Activated T-cell treated with anti-CD3 and anti-CD28 coated beads for 24 hours (primary cell): ENCODE data around the gene ZNF516.

Source experiments
- DNase-seq: peaks from one replicate; pipeline ENCODE4 v3.0.0-alpha.2; 2020; ENCODE audit warnings: low read depth

ZNF516 gene

DNA sequence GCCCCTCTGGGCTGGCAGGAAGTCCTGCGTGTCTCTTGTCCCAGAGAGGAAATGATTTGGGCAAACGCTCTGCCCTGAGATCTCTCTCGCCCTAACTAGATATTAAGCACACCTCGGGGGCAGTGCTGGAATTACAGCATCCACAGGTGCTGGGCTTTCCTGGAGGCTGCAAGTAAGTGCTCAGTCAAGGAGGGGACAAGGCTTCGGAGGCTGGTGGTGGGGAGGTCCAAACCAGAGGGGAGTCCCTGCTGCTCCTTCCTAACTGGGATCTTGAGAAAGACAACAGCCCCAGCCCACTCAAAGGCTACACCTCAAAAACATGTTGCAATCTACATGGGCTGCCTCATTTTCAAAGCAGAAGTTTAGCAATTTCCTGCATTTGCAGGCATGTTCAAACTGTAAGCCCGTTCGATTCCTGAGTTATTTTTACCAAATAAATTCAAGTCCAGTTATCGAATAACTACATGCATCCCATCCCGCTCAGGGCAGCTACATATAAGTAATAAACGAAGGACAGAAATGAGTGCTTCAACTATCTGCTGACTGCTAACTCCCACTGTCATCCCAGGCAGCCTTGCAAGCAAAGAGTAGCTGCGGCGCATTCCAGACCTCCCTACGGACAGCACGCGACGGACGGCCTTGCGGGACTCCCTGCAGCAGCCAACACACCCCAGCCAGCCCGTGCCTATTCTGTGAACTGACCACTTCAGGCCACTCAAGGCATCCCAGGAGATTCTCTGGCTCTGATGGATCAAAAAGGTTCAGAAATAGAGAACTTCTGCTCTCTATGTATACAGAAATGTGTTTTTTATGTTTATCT, 27.5 kb downstream of the ZNF516 start:
- no peak for DNase-seq

DNA sequence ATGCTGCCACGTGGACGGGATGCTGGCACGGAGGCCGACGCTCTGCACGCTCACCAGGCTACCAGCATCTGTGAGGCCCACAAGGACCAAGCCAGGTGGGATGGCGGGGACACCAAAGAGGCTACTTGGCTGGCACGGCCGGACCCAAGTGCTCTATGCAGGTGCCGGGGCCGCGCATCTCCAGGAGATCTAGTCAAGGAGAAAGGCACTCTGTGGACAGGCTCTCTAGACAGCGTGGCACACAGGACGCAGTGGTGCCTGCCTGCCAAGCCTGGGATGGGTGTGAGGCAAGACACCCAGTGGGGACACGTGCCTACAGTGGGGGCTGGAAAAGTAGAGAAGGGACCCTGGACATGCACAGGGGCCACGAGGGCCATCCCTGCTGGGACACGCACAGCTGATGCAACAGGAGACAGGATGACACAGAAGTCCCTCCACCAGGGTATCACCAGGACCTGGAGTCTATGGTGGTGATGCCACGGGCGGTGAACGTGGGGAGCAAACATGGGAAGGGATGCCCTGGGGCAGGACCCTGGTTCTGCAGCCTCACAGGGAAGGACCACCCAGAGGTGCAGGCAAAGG, 28.5 kb downstream of the ZNF516 start:
- no peak for DNase-seq

DNA sequence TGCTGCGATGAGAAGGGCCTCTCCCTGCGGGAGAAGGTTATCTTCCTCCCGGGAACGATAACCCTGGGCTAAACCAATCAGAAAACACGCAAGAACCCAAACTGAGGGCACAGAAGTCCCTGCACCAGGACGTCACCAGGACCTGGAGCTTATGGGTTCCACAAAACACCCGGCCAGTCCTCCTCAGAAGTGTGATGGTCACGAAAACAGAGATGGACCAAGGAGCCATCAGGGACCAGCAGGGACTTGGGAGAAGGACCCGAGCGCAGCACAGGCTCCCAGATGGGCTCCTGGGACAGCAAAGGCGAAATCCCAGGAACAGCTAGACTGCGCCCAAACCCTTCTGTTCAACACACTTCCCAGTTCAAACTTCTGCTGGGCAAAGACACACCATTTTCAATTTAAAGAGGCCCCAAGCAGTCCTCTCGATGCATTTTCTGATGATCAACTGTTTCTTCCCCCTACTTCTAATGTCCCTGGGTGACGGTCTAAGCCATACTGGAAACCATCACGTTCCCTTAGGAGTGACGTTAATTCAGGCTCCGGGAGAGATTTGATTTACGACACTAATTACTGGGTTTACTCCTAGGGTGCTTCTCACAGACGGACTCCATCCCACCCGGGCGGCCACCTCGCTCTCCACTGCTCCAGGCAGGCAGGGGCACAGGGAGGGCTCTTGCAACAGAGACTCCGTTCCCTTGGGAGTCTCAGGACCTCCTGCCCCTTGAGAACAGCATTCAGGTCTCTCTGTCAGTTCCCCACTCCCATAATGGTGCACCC, 29.2 kb downstream of the ZNF516 start:
- DNase-seq = no peak

DNA sequence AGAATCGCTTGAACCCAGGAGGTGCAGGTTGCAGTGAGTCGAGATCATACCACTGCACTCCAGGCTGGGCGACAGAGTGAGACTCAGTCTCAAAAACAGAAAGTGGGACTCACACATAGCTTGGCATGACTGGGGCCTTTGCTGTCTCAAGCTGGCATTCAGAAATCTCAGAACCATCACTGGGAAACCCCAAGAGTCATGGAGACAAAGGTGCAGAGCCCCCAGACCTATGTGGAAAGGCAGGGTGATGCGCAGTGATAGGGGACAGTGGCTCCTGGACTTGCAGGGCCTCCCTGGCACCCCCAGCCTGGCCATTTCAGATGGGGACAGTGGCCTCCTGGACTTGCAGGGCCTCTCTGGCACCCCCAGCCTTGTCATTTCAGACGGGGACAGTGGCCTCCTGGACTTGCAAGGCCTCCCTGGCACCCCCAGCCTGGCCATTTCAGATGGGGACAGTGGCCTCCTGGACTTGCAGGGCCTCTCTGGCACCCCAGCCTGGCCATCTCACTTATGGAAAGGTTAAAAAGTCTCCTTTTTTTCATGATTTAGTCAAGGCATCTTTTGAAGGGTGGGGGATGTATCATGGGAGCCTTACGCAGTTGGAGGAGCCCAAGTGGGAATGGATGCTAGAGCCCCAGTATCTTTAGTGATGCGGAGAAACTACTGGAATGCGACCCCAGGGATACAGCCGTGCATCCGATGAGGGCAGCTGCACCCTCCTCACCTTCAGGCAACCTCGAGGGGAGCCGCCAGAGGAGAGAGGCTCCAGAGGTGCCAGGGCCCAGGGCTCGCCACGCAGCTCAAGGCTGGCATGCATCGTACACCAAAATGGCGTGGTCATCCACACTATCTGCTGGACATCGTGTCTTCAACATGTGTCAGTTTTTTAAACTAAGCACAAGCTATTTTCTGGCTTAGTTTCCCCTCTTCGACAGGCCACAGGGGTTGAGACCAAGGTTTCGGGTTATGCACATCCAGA, 30.5 kb downstream of the ZNF516 start:
- DNase-seq = no peak

DNA sequence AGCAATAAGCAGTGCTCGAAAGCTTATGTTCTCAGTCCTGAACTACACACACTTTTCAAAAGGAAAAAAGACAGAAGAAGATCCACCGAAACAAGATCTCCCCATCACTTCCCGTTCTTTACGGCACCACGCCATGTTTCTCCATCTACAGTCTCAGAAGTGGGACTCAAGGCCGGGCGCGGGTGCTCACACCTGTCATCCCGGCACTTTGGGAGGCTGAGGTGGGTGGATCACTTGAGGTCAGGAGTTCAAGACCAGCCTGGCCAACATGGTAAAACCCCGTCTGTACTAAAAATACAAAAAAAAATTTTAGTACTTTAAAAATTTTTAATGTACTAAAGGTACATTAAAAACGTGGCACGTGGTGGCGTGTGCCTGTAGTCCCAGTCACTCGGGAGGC, 31.2 kb downstream of the ZNF516 start:
- DNase-seq = no peak

DNA sequence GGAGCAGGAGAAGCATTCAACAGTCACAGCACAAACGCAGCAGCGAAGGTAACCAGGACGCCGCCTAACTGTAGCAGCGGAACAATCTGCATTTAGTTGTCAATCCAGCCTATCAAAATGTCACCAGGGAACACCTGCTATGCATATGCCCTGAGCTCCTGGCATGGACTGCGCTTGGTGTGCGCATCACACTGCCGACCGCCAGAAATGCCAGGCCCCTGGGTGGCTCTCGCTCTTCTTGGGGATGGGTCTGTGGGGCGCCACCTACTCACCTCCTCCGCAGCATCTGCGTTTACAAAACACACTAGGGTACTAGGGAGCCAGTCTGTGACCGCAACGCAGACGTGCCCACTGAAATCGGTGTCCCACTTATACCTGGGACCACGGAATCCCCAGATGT, 31.7 kb downstream of the ZNF516 start:
- no peak for DNase-seq

DNA sequence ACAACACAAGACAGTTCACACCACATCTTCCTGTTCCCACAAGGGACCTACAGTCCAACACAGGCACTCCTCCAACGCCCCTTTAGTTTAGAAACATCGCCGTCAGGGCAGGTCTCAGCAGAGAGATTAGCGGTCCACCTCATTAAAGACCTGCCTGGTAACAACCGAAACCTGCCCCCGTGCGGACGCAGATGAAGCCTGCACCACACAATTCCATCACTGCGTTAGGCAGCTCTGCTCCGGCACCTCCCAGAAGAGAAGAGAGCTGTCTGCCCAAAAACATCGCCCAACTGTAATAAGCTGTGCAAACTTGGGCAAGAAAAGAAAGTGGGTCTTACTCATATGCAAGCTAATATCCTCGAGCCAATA, 32.7 kb downstream of the ZNF516 start:
- DNase-seq = no peak

DNA sequence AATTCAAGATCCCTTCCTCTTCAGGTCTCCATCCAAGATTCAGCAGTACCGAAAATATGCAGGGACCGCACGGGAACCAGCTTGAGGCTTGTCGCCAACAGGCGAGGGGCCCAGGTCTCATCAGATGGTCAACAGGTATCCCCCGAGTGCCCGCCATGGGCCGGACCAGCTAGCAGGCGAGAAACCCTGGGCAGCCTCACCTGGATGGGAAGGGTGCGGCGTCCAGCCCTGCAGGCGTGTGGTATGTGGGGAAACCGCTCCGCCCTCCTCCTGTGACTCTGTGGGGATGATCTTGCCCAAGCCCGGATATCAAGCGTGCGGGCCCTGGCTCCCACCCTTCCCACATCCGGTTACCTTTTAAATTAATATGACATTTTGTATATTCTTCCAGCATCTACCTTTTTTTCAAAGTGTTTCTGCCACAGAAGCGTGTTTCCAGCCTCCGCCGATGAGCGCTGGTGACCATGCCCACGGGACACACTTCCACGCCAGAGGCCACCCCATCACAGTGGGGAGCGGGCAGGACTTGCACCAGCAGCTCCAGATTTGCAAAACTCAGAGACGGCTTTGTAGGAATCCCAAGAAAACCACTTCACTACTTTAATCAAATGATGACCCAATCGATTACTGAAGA, 33.2 kb downstream of the ZNF516 start:
- DNase-seq = no peak

DNA sequence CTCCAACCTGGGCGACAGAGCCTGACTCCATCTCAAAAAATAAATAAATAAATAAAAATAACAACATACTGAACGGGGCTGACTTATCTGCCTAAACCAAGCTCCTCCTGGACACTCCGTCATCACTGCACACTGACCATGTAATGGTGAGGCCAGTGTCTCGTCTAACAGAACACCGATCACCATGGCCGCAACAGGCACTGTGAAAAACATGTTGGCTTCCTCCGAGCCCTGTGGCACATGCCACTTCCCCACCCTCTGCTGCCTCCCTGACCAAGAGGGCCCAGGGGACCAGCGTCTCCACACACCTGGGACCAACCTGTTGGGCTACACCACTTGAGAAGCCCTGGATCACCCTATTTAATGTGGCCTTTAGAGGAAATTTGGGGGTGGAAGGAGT, 33.9 kb downstream of the ZNF516 start:
- no peak for DNase-seq

DNA sequence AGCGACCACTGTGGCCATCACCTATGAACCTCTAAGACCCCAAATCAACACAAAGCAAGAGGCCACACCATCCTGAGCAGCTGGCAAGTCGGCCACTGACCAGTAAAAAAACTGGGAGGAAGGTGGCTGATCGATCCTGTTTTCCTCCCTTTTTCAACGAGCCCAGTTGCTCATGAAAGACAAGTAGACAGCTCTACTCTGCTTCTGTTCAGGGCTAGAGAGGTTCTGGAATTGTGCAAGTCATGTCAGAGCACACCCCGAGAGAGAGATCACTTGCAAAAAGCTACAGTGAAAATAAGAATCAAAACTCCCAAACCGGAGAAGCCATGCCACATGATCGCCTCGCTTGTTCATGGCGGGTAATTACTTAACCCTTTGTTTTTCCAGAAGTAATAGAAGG, 34.6 kb downstream of the ZNF516 start:
- DNase-seq = no peak

DNA sequence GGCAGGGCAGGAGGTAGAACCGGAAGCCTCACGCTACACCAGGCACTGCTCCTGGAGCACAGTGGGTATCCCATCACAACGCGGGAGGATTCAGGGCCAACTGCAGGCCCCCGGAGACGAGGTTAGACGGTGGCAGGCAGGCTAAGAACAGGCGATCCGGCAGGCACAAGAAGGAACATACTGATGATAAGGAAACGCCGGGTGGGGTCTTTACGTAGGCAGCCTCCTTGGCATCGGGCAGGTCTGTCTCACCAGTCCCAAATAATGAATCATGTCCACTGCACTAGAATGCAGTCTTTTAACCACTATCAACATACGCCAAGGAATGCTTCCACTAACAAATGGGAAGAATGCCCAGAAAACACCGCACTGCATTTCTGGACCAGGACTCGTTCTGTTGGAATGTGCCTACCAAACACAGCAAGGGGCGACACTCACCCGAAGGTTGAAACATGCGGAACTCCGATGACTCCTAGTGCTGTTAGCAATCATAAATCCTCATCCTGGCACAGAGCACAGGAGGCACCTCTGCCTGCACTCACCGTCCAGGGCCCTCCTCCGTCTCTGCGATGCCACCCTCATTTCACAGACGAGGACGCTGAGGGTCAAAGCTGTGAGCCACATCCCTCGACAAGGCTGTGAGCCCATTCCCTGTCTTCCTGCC, 35.2 kb downstream of the ZNF516 start:
- no peak for DNase-seq

DNA sequence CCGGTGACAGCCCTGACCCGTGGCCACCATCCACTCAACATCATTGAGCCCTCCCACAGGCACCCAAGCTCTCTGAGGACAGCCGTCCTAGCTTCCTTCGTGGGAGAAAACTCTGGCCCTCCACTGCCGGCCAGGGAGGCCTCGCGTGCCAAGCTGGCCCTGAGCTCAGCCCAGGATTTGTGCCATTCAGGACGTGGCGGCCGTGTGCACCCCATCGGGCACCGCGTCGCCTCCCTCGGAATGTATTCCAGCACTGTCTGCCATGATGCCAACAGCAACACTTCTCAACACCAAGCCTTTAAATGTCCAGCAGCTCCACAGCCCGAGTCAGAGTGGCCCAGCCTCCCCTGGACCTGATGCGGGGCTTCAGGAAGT, 35.7 kb downstream of the ZNF516 start:
- no peak for DNase-seq

DNA sequence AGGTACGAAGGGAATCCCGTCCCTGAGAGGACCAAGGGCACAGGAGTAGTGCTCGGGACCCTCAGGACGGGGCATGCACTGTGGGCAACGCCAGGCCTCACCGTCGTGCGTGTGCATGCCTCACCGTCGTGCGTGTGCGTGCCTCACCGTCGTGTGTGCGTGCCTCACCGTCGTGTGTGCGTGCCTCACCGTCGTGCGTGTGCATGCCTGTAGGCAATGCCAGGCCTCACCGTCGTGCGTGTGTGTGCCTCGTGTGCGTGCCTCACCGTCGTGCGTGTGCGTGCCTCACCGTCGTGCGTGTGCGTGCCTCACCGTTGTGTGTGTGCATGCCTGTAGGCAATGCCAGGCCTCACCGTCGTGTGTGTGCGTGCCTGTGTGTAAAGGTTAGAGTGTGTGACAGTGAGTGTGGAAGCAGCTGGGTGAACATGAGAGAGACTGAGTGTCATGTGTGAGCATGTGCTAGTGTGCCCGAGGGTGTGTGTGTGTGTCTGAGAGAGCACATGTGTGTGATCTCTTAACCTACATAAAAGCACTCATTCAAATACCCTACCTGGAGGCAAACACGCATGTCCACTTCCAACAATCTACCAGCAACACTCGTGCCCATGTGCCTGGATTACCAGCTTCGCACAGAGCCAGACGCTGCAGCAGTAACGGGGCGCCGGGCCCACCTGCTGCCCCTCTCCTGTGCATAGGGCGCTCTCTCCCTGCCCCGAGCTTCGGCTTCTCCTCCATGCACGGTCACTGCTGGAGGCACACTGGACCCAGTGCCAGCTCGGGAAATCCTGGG, 36.3 kb downstream of the ZNF516 start:
- no peak for DNase-seq

DNA sequence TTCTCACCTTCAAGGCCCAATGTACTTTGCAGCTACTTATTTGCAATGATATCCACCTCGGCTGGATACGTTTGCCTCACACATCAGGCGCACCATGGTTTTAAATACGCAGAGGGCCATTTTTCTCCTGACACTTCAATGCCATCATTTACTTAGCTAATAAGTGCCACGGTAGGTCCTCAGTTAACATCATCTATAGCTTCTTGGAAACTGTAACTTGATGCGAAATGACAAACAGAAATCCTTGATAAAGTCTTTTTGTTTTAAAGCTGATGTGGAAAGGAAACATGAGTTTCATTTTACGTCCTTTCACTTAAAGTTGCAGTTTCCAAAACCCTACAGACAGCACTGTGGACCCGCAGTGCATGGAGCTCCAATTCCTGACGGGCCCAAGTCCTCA, 37.1 kb downstream of the ZNF516 start:
- DNase-seq = no peak

DNA sequence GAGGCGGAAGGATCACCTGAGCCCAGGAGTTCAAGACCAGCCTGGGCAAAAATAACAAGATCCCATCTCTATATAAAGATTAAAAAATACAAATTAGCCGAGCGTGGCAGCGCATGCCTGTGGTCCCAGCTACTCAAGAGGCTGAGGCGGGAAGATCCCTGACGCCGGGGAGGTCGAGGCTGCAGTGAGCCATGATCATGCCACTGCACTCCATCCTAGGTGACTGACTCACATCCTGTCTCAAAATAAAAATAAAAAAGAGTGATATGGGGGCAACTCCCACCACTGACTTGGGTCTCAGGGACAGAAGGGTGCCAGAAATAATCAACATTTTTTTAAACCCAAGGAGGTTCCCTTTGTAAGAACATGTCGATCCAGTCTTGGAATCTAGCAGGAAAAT, 37.6 kb downstream of the ZNF516 start:
- no peak for DNase-seq

DNA sequence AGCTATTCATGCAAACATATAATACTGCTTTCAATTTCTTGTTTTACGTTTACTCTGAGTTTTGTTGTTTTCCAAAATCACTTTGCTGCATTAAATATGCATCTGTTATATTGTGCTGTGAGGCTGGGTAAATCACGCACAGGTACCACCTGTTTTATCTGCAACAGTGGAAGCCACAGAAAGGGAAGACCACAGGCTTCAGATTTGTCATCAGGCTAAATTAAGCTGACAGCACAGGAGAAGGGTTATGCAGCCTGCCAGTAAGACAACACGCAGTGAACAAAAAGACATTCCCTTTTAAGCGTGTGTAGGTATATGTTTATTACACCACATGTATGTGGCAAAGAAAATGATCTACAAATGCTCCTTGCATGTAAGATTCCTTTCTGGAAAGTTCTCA, 38.2 kb downstream of the ZNF516 start:
- no peak for DNase-seq

DNA sequence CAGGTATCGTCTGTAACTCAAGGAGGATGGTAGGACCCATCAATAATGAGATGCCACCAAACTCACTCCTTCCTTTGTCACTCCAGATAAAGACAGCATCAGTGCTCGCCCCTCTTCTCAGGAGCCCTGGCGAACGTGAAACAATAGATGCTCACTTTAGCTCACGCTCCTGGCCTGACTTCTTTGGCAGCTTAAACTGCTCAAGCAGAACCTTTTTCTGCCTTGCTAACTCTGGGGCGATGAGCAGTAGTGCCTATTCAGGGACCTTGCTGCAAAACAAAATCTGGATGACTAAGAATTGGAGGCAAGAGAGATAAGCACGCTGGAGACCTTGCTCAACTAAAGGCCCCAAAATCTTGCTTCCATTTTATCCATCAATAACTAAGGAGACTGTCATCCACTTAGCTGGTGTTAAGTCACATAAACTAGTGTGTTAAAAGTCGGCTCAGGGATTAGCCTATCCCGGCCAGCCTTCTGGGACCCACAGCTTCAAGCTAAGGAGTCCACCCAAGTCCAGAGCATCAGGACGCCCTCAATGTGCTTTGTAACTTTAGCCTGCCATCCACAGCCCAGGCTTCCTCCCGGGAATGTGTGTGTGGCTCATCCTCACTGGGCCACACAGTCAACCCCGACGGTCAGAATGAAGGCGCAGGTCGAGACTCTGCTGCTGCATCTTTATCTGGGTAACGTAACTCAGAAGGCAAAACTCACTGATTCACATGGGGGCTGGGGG, 38.9 kb downstream of the ZNF516 start:
- no peak for DNase-seq

DNA sequence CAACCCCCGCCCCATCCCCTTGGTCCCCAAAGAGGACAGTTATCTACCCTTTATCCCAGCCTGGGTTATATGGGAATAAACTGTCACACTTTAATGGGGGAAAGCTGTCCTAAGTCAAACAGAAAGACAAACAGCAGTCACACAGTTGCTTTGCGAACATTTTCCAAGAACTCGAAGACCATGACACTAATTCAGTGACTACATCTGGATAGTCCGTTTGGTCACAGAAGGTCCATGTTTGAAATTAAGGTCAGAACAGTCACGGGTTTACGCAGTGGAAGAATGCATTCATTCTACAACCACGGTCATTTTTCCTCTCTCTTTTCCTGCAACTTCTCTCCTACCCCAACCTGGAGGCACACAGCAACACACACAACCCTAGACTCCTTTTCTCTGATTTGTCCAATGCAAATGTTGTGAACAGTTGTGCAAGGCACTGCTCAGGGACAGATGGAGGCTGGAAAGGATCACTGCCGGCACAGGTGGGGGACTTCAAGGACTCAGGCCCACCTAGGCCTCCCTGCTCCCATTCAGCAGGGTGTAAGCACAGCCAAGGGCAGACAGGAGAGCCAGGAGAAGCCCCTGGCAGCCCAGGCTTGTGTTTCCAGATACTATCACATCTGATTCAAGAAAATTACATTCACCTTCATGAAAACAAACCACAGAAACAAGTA, 39.9 kb downstream of the ZNF516 start:
- no peak for DNase-seq

DNA sequence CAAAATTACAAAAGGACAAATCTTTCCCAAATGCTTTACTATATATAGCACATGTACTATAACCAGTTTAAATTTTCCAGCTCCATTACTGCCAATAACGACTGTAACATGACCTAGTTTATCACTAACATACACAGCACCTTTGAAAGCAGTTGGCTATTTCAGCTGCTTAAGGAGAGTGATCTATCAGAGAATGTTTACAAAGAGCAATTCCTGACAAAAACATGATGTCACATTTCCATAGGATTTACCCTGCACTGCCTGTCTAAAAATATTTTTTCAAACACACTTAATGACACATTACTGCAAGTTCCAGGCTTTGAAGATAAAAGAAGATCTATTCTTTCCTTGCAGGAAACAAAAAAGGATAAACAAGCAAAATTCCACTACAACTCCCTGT, 40.6 kb downstream of the ZNF516 start:
- DNase-seq = no peak
